K562 (cell line): ENCODE data around the gene MRTFB. TPM values are rescaled to one million over a fixed set of nuclear protein-coding genes. Genes with fewer than 3 reads are reported as not detected.

Experiments used
- BRD9 ChIP-seq: fragments of 450-650 bp; IDR thresholded peaks from 2 replicates; pipeline ENCODE4 v1.6.1; 2018; ENCODE audit warnings: low read depth; ENCODE audit not compliant: partially characterized antibody
- SP2 ChIP-seq: IDR thresholded peaks from 2 replicates; pipeline ENCODE4 v1.6.1; 2011; ENCODE audit warnings: mild to moderate bottlenecking, low read depth, low read length, moderate library complexity; ENCODE audit not compliant: poor library complexity, severe bottlenecking; ENCODE audit errors: extremely low read depth
- ZNF766 ChIP-seq: fragments of 200-800 bp; sonication (Bioruptor generic); conservative IDR thresholded peaks from 2 replicates; pipeline ENCODE4 v1.6.1; 2016; ENCODE audit warnings: missing genetic modification characterization, missing compliant biosample characterization
- microRNA counts: library from miRNA; unstranded; fragments of <30 nt; microRNA quantifications from one replicate; lab custom pipeline; 2016
- microRNA-seq: library from miRNA; unstranded; fragments of <30 nt; microRNA quantifications from one replicate; pipeline ENCODE4, GENCODE V29; 2018; ENCODE audit warnings: borderline microRNAs expressed
- polyA plus RNA-seq, 8 experiments: library from polyadenylated mRNA; depleted of rRNA in 4 of 8; stranded (reverse) in 5 of 8; unstranded in 3 of 8; fragments of >200 nt; fragmentation: Nextera tagmentation in 2 of 8; fragmentation: Illumina TruSeq in 1 of 8; extraction: Ambion mirVana in 2 of 8; extraction: Trizol in 1 of 8; gene quantifications; 2 replicates each; pipeline versions ENCODE4 v1.2.1 to v1.2.3, GENCODE V29; 2011 to 2014; ENCODE audit warnings: inconsistent platforms in 1 of 8, missing spikeins in 1 of 8
- small RNA-seq: library from RNA; depleted of rRNA; stranded (forward); fragments of <200 nt; gene quantifications from one replicate; pipeline ENCODE3, GENCODE V24; 2014
- total RNA-seq, 7 experiments: library from RNA; depleted of rRNA in 6 of 7; stranded (reverse); fragments of >200 nt in 6 of 7; fragmentation: Illumina TruSeq in 2 of 7; extraction: Trizol in 2 of 7; gene quantifications; 2 replicates each; pipeline versions ENCODE4 v1.2.1 to v1.2.3, GENCODE V29; 2011 to 2021; ENCODE audit warnings: low replicate concordance in 1 of 7
- TF ChIP-seq, protein P1 (sequence below), 2 experiments: fragments of 450-650 bp; formaldehyde crosslinking in 1 of 2; IDR thresholded peaks; 2 replicates each; pipeline versions ENCODE4 v1.4.0 to v1.6.1; 2014 to 2020; ENCODE audit warnings: mild to moderate bottlenecking in 2 of 2, borderline replicate concordance in 1 of 2, low read depth in 1 of 2

The MRTFB gene
- total and polyA plus RNA-seq, 9 of the 15 experiments (the other 6 are each of a cell fraction or from before 2014, with no cell fraction given): 2.2 to 12.7 (median 7.0) TPM

DNA sequence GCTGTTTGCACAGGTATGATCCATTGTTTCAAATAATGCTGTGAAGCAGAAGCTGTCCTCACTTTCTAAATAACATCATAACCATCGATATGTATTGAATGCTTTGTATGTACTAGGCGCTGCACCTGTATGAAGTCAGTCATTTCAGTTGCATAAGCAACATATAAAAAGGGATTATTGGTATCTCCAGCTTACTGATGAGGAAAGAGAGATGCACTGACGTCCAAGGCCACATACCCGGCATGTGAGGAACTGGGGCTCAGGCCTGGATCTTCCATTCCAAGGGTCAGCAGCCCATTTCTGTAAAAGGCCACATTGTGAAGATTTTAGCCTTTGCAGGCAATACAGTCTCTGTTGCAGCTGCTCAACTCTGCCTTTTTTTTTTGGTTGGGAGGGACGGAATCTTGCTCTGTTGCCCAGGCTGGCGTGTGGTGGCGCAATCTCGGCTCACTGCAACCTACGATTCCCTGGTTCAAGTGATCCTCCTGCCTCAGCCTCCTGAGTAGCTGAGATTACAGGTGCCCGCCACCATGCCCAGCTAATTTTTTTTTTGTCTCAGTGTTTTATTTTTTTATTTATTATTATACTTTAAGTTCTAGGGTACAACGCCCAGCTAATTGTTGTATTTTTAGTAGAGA is 244.7 kb downstream of the MRTFB start (continued):
- TF ChIP-seq, protein P1, sequence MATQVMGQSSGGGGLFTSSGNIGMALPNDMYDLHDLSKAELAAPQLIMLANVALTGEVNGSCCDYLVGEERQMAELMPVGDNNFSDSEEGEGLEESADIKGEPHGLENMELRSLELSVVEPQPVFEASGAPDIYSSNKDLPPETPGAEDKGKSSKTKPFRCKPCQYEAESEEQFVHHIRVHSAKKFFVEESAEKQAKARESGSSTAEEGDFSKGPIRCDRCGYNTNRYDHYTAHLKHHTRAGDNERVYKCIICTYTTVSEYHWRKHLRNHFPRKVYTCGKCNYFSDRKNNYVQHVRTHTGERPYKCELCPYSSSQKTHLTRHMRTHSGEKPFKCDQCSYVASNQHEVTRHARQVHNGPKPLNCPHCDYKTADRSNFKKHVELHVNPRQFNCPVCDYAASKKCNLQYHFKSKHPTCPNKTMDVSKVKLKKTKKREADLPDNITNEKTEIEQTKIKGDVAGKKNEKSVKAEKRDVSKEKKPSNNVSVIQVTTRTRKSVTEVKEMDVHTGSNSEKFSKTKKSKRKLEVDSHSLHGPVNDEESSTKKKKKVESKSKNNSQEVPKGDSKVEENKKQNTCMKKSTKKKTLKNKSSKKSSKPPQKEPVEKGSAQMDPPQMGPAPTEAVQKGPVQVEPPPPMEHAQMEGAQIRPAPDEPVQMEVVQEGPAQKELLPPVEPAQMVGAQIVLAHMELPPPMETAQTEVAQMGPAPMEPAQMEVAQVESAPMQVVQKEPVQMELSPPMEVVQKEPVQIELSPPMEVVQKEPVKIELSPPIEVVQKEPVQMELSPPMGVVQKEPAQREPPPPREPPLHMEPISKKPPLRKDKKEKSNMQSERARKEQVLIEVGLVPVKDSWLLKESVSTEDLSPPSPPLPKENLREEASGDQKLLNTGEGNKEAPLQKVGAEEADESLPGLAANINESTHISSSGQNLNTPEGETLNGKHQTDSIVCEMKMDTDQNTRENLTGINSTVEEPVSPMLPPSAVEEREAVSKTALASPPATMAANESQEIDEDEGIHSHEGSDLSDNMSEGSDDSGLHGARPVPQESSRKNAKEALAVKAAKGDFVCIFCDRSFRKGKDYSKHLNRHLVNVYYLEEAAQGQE (IDR thresholded peaks at IDR 0.05; ENCODE audit: borderline replicate concordance): no peak
- TF ChIP-seq, protein P1 (CRISPR knock-in tag; IDR thresholded peaks at IDR 0.05; ENCODE audit: low read depth): no peak
- TF ChIP-seq BRD9 (no peak), SP2 (no peak), ZNF766 (CRISPR knock-in tag) (no peak)

MicroRNA genes within 50 kb of the gene (microRNA counts, 767-probe panel; counts per million panel counts)
- 2,674 counts per million, percentile 64 among the panel's probes with 10 or more counts for microRNA hsa-miR-193b-3p (lab: Ali Mortazavi, UCI)
- 3,800 counts per million, percentile 79 among the panel's probes with 10 or more counts for microRNA hsa-miR-365a-3p (lab: Ali Mortazavi, UCI)

Small RNA genes within 50 kb of the gene (microRNA-seq; reads per million reads assigned to microRNA genes)
- gene MIR193B: 196 reads per million, percentile 84 among the genes with 10 or more reads in this experiment
- 1.7 reads per million, percentile 23 among the genes with 10 or more reads in this experiment for gene MIR365A

Small RNA genes within 50 kb of the gene (small RNA-seq; reads per million reads assigned to genes)
- gene MIR193B (16.6 reads per million, percentile 96 among the genes with 10 or more reads in this experiment), gene MIR365A (not detected), gene RF00019 (not detected)

Other genes with a start within 250 kb of the MRTFB start
- gene ERCC4, start 151.2 kb upstream of the MRTFB start, total RNA-seq (2014; rRNA removed): 3.7 and 4.3 TPM in 2 replicates
- gene ERCC4, start 151.2 kb upstream of the MRTFB start, total RNA-seq (2014; rRNA removed; fragmentation: Illumina TruSeq; extraction: Trizol): 6.0 and 8.8 TPM in 2 replicates
- 5.1 and 7.4 TPM in 2 replicates for gene ERCC4, start 151.2 kb upstream of the MRTFB start, total RNA-seq (2015; rRNA removed; fragmentation: Illumina TruSeq; extraction: Trizol)
- 7.3 and 10.5 TPM in 2 replicates for gene ERCC4, start 151.2 kb upstream of the MRTFB start, total RNA-seq (2021)
- 5.9 and 7.0 TPM in 2 replicates for gene ERCC4, start 151.2 kb upstream of the MRTFB start, polyA plus RNA-seq (2011; rRNA removed)
- gene ERCC4, start 151.2 kb upstream of the MRTFB start, polyA plus RNA-seq (2014; fragmentation: Illumina TruSeq; extraction: Trizol): 3.4 and 5.0 TPM in 2 replicates
- 1 to 10 TPM; 4.4 to 7.7 TPM for gene ERCC4, start 151.2 kb upstream of the MRTFB start, polyA plus RNA-seq (2014; fragmentation: Nextera tagmentation; extraction: Ambion mirVana)
- 2.7 and 4.9 TPM in 2 replicates for gene ERCC4, start 151.2 kb upstream of the MRTFB start, polyA plus RNA-seq (2014; rRNA removed)